GM12873 (cell line): ENCODE measurements around the gene RETREG3.

ENCODE experiments used
- TF ChIP-seq, protein P1 (sequence below): IDR thresholded peaks from 2 replicates; pipeline ENCODE4 v1.5.1; 2012; ENCODE audit warnings: low read depth, mild to moderate bottlenecking, moderate library complexity, low read length, control low read depth; ENCODE audit not compliant: insufficient read depth; ENCODE audit errors: missing control alignments

Gene RETREG3

DNA sequence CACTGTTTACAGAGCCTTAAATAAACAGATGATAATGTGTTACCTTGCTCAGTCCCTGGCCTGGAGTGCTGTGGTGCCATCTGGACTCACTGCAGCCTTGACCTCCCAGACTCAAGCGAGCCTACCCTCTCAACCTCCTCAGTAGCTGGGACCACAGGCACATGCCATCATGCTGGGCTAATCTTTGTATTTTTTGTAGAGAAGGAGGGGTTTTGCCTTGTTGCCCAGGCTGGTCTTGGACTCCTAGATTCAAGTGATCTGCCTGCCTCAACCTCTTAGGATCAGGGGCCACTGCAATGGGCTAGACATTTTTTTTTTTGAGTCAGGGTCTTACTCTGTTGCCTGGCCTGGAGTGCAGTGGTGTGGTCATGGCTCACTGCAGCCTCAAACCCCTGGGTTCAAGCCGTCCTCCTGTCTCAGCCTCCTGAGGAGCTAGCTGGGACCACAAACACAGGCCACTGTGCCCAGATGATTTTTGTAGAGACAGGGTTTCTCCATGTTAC, 78.2 kb downstream of the RETREG3 start:
- TF ChIP-seq, protein P1, sequence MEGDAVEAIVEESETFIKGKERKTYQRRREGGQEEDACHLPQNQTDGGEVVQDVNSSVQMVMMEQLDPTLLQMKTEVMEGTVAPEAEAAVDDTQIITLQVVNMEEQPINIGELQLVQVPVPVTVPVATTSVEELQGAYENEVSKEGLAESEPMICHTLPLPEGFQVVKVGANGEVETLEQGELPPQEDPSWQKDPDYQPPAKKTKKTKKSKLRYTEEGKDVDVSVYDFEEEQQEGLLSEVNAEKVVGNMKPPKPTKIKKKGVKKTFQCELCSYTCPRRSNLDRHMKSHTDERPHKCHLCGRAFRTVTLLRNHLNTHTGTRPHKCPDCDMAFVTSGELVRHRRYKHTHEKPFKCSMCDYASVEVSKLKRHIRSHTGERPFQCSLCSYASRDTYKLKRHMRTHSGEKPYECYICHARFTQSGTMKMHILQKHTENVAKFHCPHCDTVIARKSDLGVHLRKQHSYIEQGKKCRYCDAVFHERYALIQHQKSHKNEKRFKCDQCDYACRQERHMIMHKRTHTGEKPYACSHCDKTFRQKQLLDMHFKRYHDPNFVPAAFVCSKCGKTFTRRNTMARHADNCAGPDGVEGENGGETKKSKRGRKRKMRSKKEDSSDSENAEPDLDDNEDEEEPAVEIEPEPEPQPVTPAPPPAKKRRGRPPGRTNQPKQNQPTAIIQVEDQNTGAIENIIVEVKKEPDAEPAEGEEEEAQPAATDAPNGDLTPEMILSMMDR, result no peak
